GM18508 (cell line): Measurements from ENCODE around the gene KIFC3.
"Not testable (repeated sequence)": the region's sequence is repeated elsewhere in the genome, so short reads cannot be mapped to it uniquely, and the experiment has no call there.

ENCODE experiments used
- ATAC-seq: cut with Tn5 transposase; IDR thresholded peaks from one replicate; pipeline ENCODE4 v1.9.1; 2021; ENCODE audit warnings: moderate number of reproducible peaks; ENCODE audit not compliant: insufficient read depth, unreplicated experiment

KIFC3 gene

GRCh38 chr16:57791195-57791892 lies 10.9 kb downstream of the KIFC3 start:
- no peak for ATAC-seq

DNA sequence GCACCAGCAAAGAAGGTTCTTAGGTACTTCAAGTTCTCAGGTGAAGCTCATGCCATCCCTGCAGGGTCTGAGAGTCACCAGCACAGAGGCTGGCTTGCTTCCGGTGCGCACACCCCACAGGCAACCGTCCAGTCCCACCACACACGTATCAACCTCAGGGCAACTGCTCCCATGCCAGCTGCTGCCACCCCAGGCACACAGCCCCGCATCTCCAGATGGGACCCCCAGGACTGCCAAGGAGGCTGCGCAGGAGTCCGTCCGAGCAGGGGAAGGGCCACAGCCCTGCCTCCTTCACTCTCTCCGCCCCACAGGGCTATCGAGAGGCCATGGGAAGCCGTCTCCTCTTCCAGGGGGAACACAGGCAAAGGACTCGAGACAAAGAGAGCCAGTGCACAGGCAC lies 13.3 kb downstream of the KIFC3 start:
- no peak for ATAC-seq

DNA sequence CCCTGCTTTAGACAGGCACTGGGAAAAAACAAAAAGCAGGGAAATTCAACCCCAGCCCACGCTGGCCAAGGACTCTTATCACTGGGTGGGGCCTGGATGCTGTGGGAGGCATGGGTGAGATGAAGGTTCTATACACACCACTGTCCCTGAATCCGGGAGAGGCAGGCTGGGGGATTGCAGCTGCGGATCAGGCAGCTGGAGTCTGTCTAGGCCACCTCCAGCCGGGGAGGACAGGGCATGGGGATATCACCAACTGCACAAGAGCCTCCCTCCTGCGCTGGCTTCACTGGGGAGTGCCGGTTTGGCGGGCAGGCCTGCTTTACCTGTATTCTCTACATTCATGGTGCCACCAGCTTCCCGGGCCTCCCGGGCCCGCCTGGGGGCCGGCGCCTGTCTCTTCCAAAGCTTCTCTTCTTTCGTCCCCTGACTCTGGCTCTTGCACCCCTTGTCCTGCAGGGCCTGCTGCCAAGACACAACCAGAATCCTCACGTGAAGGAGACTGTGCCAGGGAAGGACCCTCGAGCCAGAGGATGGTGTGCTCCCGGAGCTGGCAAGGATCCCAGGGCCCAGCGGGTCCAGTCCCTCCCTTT lies 13.9 kb downstream of the KIFC3 start:
- ATAC-seq = no peak

GRCh38 chr16:57787519-57787905 lies 14.8 kb downstream of the KIFC3 start:
- ATAC-seq = no peak

DNA sequence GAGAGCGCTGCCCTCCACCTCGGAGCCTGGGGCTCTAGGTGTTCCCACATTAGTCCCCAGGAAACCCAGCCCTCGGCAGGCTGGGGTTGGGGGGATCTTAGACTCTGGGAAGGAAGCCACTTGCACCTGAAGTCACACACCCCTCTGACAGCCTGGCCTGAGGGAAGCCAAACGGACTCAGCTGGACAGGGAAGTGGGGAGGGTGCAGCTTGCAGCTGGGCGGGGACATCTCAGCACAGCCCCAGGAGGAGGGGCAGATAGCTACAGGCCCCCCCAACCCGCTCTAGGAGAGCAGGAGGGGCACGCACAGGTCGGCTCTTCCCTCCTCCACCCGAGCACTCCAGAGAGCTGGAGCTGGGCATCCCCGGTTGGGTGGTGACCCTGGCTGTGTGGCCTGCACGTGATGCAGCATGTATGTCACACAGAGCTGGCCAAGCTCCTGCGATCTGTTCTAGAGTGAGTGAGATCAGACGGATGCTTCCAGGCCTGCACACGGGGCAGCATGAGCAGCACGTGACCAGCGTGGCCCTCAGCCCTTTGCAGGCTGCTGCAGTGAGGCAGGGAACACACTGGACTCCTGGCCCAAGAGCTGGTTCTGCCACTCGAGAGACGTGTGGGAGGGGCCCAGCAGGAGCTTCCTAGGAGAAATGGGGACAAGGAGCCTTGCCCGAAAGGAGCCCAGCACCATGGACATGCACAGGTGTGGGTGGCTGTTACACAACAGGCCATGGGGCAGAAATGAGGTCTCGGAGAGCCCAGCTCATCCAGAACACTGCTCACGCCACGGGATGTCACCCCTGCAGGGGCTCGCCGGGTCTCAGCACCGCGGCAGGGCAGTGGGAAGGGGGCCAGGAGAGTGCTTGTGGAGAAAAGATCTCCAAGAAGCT lies 15.4 kb downstream of the KIFC3 start:
- no peak for ATAC-seq

GRCh38 chr16:57785924-57786323 lies 16.4 kb downstream of the KIFC3 start:
- no peak for ATAC-seq

DNA sequence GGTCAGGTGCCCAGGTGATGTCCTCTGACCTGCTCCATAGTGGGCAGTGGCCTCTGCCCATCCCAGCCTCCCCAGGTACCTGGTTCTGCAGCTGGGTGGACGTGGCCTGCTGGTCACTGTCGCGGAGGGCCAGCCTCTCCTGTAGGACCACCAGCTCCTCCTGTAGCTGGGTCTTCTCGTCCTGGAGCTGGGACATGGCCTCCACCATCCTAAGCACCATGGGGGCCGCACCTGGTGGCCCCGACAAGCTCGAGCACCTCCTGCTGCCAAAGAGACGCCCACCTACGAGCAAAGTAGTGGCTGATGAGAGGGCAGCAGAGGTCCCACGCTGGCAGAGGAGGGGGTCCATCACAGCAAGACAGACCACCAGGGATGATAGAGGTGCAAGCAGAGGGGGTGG lies 16.9 kb downstream of the KIFC3 start:
- no peak for ATAC-seq

GRCh38 chr16:57784334-57784733 lies 18.0 kb downstream of the KIFC3 start:
- no peak for ATAC-seq

DNA sequence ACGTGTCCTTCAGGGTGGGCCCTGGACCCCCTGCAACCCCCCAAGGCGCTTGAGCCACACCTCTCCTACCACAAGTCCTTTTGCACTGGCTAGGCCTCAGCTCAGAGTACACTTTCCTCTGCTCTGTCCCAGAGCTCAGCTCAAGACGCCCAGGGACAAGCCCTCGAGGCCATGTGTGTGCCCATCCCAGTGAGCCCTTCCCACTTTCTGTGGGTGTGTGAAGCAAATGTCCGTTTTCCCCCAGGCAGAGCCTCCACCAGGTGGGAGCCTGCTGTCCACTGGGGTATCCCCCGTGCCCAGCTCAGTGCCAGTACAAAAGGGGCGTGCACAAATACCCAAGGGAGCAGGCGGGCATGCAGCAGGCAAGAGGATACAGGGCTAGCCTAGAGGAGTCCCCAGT lies 18.4 kb downstream of the KIFC3 start:
- ATAC-seq = no peak

- no peak for ATAC-seq
Measured at GRCh38 chr16:57783116-57783515, 19.2 kb downstream of the KIFC3 start.

DNA sequence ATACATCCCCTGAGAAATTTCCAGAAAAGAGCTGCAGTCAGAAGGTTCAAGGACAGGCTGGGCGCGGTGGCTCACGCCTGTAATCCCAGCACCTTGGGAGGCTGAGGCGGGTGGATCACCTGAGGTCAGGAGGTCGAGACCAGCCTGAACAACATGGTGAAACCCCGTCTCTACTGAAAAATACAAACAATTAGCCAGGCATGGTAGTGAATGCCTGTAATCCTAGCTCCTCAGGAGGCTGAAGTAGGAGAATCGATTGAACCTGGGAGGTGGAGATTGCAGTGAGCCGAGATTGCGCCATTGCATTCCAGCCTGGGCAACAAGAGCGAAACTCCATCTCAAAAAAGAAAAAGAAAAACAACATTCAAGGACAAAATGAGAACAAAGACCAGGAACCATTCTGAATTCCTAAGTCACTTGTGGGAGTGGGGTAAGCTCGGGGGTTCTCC lies 19.7 kb downstream of the KIFC3 start:
- not testable (repeated sequence) for ATAC-seq

DNA sequence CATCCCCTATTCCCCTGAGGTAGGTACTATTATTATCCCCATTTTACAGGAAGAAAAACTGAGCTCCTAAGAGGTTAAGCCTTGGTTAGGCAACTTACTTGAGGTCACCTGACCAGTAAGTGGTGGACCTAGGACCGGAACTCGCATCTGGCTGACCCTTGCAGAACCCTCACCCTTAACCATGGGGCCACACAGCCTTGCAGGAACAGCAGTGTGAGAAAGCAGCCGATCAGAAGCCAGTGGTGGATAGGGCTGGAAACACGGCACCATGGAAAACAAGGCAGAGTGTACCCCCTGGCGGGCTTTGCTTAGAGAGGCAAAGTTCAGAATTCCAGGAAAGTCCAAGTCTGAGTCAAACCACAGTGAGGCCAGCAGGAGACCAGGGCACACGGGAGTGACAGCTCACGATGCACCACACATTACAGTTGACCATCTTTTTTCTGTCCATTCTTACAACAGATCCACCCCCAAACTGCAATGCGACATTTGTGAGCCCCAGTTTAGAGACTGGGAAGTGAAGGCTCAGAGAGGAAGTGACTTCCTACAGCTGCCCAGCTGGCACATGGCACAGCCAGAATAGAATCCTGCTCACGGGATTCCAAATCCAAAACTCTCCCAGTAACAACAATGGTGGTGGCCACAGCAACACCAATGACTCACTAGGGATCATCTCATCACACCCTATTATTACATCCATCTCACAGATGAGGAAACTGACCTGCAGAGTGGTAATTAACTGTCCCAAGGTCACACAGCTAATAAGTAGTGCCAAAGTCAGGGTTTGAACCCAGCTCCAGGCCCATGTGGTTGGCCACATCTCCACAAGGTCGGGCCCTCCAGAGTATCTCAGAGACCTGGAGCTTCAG lies 20.3 kb downstream of the KIFC3 start:
- ATAC-seq = no peak

DNA sequence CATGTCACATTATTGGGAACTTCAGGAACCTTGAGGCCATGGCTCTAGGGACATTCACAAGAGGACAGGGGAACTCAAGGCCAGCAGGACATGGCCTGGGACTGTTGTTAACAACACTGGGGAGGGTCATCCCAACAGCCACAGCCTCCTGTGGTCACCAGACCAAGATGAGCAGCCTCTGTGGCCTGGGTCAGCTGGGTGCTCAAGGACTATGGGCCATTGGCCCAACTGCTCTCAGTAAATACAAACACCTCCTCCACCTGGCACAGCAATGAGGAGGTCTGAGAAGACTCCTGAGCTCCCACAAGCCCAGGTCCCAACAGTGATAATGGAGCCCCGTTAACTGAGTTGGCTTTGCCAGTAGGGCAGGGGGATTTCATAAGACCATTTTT lies 20.9 kb downstream of the KIFC3 start:
- no peak for ATAC-seq

GRCh38 chr16:57779836-57780235 lies 22.5 kb downstream of the KIFC3 start:
- ATAC-seq = not testable (repeated sequence)

DNA sequence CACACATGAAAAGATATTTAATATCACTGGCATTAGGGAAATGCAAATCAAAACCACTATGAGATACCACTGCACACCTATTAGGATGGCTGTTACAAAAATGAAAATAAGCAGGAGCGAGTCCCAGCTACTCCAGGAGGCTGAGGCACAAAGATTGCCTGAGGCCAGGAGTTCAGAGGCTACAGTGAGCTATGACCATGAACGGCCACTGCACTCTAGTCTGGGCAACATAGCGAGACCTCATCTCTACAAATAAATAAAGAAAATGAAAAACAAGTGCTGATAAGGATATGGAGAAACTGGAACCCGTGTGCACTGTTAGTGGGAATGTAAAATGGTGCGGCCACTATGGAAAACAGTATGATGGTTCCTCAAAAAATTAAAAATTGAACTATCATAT lies 23.6 kb downstream of the KIFC3 start:
- no peak for ATAC-seq

DNA sequence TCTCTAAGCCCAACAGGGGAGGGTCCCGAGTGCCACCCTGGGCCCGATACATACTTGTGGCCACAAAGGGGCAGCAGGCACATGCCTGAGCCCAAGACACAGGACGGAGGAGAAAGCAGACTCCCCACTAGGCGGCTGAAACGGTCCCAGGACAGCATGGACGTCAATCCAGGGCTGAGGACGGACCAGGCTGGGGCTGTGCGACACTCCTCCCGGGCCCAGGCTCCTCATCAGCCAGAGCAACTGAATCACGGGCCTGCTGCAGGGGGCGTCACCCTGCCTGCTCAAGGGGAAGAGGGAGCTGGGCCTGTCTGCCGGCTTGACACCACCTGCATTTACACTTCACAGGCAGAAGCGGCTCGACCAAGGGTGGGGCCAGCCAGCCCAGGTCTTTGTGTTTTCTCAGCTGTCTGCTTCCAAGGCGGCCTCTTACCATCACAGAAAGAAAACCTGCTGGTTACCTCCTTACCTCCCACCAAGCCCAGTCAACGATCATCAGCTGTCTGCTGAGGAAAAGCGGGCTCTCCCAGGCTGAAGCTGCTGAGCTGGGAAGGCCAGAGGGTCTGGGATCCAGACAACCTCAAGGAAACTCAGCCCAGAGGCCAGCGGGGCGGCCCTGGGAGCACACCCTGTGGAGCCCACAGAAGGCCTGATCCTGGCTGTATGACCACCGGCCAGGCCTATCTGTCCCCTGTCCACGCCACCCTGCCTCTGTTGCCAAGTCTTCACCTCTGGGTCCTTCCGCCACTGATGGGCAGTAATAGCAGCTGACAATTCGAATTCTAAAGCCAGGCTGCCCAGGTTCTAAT lies 26.4 kb downstream of the KIFC3 start:
- no peak for ATAC-seq

- no peak for ATAC-seq
Measured at GRCh38 chr16:57774705-57775285, 27.5 kb downstream of the KIFC3 start.

GRCh38 chr16:57773655-57774295 lies 28.5 kb downstream of the KIFC3 start:
- ATAC-seq = no peak

- ATAC-seq = no peak
Measured at GRCh38 chr16:57773019-57773418, 29.3 kb downstream of the KIFC3 start.
